ENCODE data around the gene ADPGK.

ADPGK gene

GRCh38 chr15:72790302-72790910, 6.8 kb upstream of the ADPGK start:
- DNase-seq (ENCODE audit: low read depth): peak; percentile 30
- no peak overlapping the region for H3K4me3 ChIP-seq (ENCODE audit: low read length)
- no peak for TF ChIP-seq CTCF (conservative IDR thresholded peaks at IDR 0.05; ENCODE audit: low read length)

DNA sequence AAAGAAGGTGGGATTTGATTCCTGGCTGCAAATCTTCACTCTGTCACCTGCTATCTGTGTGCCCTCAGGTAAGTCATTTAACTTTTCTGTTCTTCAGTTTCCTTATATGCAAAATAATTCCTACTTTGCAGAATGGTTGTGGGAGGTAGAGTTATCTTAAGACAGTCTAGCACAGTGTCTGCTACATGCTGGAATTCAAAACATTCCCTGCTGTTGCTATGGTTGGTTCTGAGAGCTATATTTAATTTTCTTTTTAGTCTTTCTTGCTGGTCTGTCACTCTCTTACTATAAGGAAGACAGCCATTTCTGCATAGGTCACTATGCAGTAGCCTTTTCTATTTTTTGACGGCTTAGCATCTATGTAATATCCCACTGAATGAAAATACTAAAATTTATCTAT, 4.0 kb upstream of the ADPGK start:
- no peak for DNase-seq (ENCODE audit: low read depth)
- no peak for TF ChIP-seq CTCF (conservative IDR thresholded peaks at IDR 0.05; ENCODE audit: low read length)
- H3K4me3 ChIP-seq (ENCODE audit: low read length): no peak overlapping the region

- no peak overlapping the region for H3K4me3 ChIP-seq (ENCODE audit: low read length)
- no peak for TF ChIP-seq CTCF (conservative IDR thresholded peaks at IDR 0.05; ENCODE audit: low read length)
- DNase-seq (ENCODE audit: low read depth): no peak
Measured at GRCh38 chr15:72786676-72787345, 3.3 kb upstream of the ADPGK start.

DNA sequence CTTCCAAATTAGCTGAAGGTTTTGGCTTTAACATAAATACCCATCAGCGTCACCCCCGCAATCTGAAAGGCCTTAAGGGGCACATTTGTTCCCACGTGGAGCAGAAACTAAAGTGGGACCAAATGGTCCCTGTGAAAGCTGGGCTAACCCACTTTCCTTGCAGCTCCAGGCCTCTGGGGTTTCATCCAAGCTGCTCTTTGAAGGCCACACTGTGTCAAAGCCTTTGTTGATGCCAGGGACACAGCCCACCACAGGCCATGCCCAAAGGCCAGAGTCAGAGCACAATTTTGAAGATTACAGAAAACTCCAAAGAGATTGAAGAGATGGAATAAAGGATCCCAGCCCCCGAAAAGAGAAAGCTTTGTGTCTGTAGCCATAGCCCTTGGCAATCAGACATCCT, 2.7 kb upstream of the ADPGK start:
- no peak overlapping the region for H3K4me3 ChIP-seq (ENCODE audit: low read length)
- no peak for DNase-seq (ENCODE audit: low read depth)
- no peak for TF ChIP-seq CTCF (conservative IDR thresholded peaks at IDR 0.05; ENCODE audit: low read length)

DNA sequence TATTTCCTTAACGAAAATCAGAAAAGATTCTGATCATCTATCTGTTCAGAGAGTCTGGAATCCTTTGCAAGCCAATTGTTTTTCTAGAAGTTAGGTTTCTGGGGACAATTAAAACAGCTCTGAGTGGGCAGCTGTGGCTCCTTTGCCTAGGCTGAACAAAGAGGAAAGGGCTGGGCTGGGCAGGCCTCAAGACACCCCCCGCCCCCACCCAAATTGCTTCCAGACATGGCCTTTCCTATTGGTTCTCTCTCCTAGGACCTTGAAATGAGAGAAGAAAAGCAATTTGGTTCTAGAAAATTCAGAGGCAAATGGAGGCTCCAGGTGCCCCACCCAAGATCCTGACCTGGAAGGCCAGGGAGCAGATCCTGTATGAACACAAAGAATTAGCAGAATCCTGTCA, 2.3 kb upstream of the ADPGK start:
- H3K4me3 ChIP-seq (ENCODE audit: low read length): no peak overlapping the region
- DNase-seq (ENCODE audit: low read depth): no peak
- TF ChIP-seq CTCF (conservative IDR thresholded peaks at IDR 0.05; ENCODE audit: low read length): no peak

GRCh38 chr15:72785432-72785831, 1.9 kb upstream of the ADPGK start:
- no peak overlapping the region for H3K4me3 ChIP-seq (ENCODE audit: low read length)
- peak; percentile 71 for DNase-seq (ENCODE audit: low read depth)
- no peak for TF ChIP-seq CTCF (conservative IDR thresholded peaks at IDR 0.05; ENCODE audit: low read length)

- DNase-seq (ENCODE audit: low read depth): no peak
- H3K4me3 ChIP-seq (ENCODE audit: low read length): peak overlapping the region; percentile 94
- TF ChIP-seq CTCF (conservative IDR thresholded peaks at IDR 0.05; ENCODE audit: low read length): no peak
Measured at GRCh38 chr15:72784456-72784876, 908 bp upstream of the ADPGK start.
